GM12875 (cell line): Measurements from ENCODE around the gene CHTF18.

ENCODE experiments used
- H3K4me3 ChIP-seq: one replicate; pipeline ENCODE4 v1.5.1; 2011; ENCODE audit warnings: low read depth, low read length, control low read depth
- TF ChIP-seq, protein P1 (sequence below): IDR thresholded peaks from 2 replicates; pipeline ENCODE4 v1.5.1; 2011; ENCODE audit warnings: low read depth, mild to moderate bottlenecking, control low read depth, inconsistent platforms, low read length, moderate library complexity, borderline replicate concordance; ENCODE audit not compliant: insufficient read depth

Gene CHTF18

GRCh38 chr16:766820-767640, 21.4 kb upstream of the CHTF18 start:
- TF ChIP-seq, protein P1, sequence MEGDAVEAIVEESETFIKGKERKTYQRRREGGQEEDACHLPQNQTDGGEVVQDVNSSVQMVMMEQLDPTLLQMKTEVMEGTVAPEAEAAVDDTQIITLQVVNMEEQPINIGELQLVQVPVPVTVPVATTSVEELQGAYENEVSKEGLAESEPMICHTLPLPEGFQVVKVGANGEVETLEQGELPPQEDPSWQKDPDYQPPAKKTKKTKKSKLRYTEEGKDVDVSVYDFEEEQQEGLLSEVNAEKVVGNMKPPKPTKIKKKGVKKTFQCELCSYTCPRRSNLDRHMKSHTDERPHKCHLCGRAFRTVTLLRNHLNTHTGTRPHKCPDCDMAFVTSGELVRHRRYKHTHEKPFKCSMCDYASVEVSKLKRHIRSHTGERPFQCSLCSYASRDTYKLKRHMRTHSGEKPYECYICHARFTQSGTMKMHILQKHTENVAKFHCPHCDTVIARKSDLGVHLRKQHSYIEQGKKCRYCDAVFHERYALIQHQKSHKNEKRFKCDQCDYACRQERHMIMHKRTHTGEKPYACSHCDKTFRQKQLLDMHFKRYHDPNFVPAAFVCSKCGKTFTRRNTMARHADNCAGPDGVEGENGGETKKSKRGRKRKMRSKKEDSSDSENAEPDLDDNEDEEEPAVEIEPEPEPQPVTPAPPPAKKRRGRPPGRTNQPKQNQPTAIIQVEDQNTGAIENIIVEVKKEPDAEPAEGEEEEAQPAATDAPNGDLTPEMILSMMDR: no peak
- no peak overlapping the region for H3K4me3 ChIP-seq

DNA sequence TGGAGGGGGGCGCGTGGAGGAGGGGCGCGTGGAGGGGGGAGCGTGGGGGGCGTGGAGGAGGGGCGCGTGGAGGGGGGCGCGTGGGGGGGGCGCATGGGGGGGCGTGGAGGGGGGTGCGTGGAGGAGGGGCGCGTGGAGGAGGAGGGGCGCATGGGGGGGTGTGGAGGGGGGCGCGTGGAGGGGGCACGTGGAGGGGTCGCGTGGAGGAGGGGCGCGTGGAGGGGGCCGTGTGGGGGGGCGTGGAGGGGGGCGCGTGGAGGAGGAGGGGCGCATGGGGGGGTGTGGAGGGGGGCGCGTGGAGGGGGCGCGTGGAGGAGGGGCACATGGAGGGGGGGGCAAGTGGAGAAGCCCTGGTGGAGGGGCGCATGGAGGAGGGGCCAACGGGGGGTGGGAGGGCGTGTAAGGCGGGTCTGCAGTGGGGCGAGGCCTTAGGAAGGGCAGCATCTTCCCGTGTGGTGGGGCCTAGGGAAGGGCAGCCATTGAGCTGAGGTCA, 20.6 kb upstream of the CHTF18 start:
- H3K4me3 ChIP-seq: no peak overlapping the region
- TF ChIP-seq, protein P1: no peak

- no peak overlapping the region for H3K4me3 ChIP-seq
- TF ChIP-seq, protein P1: no peak
Observed at GRCh38 chr16:768428-768827, 20.0 kb upstream of the CHTF18 start.

DNA sequence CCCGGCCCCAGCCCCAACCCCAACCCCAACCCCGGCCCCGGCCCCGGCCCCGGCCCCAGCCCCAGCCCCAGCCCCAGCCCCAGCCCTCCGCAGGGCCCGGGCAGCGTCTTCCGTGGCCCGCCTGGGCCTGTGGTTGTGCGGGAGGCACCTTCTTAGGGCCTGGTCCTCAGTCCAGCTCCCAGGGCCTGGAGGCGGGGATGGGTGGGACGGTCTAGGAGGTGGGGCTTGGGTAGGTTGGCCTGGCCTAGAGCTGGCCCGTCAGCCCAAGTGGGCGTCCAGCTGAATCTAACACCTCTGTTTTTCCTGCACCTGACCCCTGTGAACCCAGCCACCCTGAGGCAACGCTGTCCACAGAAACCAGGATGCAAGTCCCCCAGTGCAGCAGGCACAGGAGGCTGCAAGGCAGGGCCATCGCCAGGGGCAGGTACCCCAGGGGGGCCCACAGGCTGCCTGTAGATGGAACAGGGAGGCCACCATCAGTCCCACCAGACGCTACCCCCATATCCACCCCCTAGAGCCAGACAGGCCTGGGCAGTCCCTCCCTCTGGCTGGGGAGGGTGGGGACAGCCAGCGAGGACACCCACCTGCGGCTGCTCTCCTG, 19.1 kb upstream of the CHTF18 start:
- no peak overlapping the region for H3K4me3 ChIP-seq
- TF ChIP-seq, protein P1: no peak

GRCh38 chr16:769934-770333, 18.5 kb upstream of the CHTF18 start:
- no peak overlapping the region for H3K4me3 ChIP-seq
- TF ChIP-seq, protein P1: no peak

GRCh38 chr16:770411-770810, 18.0 kb upstream of the CHTF18 start:
- TF ChIP-seq, protein P1: no peak
- H3K4me3 ChIP-seq: no peak overlapping the region

DNA sequence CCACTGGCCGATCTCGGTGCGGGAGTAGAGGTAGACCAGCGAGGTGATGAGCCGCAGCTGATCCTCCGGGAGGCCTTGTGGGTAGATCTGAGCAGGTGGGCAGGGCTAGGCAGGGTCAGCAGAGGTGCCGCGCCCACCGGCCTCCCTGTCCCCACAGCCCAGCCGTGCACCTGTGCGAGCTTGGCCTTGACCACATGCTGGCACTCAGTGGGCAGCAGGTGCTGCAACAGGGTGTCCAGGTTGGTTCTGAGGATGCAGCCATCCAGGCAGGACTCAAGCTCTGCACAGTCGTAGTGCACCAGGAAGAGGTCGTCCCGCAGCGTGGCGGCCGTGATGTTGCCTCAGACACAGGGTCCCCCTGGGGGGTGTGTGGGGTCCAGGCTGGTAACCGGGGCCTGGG, 15.5 kb upstream of the CHTF18 start:
- TF ChIP-seq, protein P1: no peak
- no peak overlapping the region for H3K4me3 ChIP-seq
